GM18867 (cell line): Measurements from ENCODE around the gene PIK3CD.
"Not testable (repeated sequence)": the region's sequence is repeated elsewhere in the genome, so short reads cannot be mapped to it uniquely, and the experiment has no call there.

Source experiments
- ATAC-seq: cut with Tn5 transposase; IDR thresholded peaks from one replicate; pipeline ENCODE4 v1.9.1; 2021; ENCODE audit warnings: mild to moderate bottlenecking, moderate library complexity; ENCODE audit not compliant: unreplicated experiment

PIK3CD gene

DNA sequence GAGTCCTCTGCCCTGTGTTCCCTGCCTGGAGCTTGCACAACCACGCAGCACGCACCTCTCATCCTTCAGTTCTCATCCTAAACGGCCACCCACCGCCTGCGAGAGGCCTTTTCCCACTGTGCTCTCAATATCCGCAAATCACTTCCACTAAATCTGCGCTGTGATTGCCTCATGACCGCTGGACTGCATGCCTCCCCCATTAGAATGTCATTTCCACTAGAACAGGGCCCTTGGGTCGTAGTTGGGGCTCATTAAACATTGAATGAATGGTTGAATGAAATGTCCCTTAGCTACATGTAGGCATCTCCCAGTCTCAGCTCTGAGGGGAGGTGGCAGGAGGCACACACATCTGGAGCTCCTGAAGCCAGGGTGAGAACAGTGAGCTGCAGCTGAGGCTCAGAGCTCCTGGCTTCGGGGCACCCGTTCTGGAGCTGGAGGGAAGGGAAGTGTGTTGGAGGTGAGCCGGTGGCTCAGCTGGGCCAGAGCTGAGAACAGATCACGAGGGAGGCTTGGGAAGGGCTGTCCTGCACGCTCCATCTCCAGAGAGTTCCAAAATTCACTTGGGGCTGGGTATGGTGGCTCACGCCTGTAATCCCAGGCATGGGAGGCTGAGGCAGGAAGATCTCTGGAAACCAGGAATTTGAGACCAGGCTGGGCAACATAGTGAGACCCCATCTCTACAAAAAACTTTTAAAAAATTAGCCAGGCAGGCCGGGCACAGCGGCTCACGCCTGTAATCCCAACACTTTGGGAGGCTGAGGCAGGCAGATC lies 32.4 kb upstream of the PIK3CD start:
- no peak for ATAC-seq

DNA sequence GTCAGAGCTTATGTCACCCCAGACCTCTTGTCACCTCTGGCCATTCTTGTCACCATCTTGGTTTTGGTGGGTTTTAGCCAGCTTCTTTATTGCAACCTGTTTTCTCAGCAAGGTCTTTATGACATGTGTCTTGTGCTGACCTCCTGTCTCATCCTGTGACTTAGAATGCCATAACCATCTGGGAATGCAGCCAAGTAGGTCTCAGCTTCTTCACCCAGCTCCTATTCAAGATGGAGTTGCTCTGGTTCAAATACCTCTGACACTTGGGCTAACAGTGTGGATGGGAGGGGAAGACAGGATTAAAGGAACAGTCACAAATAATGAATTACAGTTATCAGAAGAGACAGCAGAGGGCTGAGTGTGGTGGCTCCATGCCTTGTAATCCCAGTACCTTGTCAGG lies 30.5 kb upstream of the PIK3CD start:
- ATAC-seq: no peak

DNA sequence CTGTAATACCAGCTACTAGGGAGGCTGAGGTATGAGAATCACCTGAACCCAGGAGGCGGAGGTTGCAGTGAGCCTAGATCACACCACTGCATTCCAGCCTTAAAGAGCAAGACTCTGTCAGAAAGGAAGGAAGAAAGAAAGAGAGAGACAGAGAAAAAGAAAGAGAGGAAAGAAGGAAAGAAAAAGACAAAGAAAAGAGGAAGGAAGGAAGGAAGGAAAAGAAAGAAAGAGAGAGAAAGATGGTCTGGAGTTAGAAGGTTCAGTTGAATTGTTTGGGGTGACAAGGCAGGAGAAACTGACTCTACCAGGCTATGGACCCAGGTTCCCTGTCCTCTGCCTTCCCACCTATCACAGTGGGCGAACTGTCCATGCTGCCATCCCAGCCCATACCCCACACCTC lies 27.4 kb upstream of the PIK3CD start:
- ATAC-seq: no peak

DNA sequence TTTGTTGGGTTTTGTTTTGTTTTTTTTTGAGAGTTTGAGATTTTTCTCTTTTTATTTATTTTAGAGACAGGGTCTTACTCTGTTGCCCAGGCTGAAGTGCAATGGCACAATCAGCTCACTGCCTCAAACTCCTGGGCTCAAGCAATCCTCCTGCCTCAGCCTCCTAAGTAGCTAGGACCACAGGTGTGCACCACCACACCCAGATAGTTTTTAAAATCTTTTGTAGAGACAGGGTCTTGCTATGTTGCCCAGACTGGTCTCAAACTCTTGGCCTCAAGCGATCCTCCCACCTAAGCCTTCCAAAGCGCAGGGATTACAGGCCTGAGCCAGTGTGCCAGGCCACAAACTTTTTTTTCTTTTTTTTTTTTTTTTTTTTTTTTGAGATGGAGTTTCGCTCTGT lies 26.5 kb upstream of the PIK3CD start:
- not testable (repeated sequence) for ATAC-seq

DNA sequence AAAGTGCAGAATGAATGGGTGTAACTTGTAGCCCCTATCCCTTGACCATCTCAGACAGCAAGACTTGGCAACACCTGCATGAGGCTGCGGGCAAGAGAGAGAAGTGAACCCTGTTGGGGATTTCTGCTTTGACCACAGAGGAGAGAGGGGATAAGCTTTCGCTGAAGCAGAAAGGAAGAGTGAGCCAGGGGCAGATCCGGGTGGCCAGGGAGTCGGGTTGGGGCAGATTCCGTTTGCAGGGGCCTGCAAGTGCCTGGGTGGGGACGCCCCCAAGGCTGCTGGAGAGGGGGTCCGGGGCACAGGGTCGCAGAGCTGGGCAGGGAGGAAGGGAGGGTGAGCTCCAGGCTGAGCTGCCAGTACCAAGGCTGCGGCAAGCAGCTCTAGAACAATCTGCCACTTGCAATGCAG lies 25.3 kb upstream of the PIK3CD start:
- ATAC-seq: peak; percentile 41

DNA sequence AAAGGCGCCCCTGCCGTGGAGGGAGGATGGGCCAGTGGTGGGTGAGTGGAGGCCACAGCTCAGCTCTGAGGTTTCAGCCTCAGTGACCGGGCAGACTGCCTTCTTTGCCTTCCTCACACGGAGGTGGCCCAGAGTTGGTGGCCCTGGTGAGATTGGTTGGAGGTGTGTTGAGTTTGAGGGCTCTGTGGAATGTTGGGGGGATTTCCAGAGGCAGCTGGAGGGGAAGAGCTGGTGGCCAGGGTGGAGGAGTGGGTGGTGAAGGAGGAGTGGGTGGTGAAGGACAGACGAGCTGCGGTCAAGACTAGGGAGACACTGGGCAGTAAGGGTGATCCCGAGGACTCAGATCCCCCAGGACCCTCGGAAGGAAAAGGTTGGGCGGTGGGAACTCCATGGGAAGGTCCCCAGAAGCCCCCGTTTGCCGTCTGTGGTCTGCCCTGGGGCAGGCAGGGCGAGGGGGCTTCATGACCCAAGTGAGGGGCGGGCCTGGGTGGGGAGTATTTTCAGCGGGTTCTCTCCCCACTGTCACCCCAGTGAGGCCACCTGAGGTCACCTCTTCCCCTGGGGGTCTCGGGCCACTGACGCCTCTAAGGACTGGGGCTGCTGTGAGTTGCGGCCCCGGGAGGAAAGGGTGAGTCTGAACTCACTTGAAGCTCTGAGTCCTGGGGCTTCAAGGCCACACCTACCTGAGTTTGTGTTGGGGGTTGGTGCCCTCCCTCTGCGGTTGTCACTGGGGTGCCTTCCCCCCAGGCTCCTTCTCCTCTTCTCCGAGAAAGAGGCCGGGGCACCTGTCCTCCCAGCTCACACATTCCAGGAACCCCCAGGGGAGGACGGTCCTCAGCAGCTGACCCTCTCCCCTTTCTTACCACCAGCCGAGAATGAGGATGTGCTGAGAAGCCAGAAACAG lies 22.7 kb upstream of the PIK3CD start:
- ATAC-seq: no peak

DNA sequence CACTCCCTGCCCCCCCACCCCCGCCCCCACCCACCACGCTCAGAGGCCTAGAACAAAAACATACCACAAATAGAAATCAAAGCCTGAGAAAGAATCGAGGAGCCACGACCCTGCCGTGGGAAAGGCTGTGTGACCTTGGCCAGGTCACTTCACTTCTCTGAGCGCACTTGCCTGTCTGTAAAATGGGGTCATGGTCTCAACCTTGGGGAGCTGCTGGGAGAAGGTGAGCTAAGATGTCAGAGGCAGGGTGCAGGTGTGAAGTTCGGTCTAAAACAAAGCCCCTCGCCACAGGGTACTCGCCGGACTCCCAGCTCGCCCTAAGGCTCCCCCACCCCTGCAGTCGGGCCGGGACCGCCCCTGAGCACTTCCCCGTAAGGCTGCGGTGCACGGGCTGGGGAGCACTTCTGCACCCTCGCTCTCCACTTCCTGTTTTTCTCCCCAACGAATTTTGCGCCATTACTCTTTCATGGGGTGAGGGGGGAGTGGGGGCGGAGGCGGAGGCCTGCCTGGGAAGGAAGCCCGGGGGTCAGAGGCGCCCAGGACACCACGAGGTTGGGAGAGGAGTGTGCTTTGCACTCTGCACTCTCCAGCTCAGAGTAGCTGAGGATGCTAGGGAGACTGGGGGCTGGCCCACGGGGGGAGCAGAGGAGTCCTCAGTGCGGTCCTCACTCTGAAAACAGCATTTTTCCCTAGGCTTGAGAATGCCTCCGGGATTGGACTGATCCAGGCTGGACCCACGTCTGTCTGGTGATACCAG lies 21.9 kb upstream of the PIK3CD start:
- no peak for ATAC-seq

DNA sequence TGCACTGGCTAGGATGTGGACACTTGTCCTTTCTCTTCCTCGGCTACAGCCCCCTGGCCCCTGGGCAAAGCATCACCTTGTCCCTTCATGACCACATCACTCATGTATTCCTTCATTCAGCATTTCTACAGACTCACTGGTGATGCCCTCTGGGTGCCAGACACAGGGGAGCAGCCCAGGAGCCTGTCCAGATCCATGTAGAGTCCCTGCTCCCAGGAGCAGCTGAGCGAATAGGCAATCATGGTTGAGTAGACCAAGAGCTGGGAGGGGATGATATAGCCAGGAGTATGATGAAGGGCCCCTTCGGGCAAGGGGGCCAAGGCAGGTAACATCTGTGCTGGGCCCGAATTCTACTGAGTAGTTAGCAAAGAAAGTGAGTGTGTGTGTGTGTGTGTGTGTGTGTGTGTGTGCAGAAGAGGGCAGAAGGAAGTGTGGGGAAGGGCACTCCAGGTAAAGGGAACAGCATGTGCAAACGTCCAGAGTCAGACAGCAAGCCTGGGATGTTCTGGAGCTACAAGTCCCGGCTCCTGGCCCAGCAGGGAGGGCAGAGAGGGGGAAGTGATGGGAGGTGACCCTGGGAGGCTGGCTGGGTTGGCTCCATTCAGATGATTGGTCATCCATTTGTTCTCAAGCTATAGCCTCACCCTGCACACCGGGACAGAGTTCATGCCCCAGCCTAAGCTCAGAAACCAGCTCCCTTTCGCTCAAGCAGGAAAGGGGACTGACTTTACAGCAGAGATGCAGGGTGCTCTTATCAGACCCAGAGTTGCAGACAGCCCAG lies 21.0 kb upstream of the PIK3CD start:
- ATAC-seq: no peak

DNA sequence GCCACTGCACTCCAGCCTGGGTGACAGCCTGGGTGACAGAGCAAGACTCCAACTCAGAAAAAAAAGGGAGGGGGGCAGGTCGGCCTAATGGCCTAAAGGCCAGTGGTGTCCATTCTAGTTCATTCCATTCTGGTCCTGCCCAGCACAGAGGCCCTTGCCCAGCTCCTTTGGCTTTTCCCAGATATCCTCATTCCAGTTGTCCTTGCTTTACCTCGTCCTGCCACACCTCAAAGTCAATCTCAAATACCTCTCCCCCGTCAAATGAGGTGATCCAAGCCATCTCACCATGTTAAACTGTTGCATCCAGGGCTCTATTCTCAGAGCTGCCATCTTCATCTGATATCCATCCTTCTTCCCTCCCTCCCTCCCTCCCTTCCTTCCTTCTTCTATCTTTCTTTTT lies 19.9 kb upstream of the PIK3CD start:
- ATAC-seq: no peak

DNA sequence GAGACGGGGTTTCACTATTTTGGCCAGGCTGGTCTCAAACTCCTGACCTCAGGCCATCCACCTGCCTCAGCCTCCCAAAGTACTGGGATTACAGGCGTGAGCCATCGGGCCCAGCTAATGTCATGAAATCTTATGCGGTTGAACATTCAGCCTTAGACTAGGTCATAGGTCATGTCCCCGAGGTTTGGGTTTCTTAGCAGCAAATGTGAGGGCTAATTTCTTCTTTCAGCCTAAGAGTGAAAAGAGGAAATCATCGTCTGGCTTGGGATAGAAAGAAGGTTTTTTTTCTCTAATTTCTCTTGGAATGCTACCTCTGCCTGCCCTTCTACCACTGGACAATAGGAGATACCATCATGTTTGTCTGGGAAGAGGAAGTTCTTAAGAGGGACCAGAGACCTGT lies 18.0 kb upstream of the PIK3CD start:
- ATAC-seq: no peak

DNA sequence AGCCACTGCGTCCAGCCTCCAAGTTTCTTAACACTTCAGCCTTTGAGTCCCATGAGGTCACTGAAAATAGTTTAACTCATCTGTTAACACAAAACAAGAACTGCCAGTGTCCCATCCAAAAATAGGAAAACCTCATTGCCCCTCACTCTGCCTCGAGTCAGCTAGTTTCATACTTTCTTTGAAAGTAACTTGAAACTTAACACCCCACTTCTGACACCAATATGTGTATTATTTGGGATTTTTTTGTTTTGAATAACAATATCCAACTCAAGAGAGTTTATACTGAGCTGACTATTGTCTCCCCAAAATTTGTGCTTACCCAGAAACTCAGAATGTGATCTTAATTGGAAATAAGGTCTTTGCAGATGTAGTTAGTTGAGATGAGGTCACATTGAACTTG lies 16.9 kb upstream of the PIK3CD start:
- ATAC-seq: no peak

DNA sequence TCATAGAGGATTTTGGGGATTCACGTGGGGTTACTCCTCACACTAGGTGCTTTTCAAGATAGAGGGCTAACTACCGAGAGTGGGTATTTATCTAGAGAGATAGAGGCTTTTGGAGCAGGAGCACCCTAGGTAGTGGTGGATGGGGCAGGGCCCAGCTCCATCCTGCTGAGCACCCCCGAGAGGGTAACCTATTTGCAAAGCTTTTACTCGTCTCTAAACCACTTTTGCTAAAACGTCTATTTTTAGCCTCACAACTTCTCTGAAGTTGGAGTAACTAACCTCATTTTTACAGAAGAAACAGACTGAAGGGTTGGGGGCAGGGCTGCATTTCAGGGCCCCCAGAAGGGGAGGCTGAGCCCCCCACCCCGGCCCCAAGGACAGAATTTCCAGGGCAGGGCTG lies 12.3 kb upstream of the PIK3CD start:
- ATAC-seq: no peak

DNA sequence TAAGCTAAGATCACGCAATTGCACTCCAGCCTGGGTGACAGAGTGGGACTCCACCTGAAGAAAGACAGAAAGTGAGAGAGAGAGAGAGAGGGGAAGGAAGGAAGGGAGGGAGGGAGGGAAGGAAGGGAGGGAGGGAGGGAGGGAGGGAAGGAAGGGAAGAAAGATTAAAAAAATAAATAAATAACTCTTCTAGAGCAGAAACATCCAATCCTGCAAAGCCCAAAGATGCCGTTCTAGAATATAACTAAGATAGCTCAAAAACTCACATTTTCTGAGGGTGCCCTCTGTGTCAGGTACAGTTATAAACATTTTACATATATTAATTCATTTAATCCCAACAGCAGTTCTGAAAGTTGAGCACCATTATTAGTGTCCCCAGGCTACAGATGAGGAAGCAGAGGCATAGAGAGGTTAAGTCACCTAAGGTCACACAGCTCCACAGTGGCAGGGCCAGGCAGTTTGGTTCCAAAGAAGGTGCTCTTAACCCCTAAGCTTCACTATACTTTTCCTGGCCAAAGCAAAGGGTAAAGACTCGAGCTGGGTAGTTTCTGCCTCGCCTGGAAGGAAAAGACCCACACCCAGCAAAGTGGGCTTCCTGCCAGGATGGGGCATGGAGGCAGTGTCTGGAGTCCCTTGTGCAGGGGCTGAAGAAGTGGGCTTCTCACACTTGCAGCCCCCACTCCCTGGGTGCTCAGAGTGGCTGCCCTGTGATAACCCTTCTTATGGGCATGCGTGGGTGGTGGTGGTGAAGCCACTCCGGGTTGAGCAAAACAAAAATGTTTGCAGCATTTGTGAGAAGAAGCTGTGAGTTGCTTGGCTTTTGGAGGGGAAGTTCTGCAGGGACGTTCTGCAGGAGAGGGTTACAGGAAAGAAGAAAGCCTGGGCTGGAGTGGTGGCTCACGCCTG lies 7.9 kb upstream of the PIK3CD start:
- no peak for ATAC-seq

DNA sequence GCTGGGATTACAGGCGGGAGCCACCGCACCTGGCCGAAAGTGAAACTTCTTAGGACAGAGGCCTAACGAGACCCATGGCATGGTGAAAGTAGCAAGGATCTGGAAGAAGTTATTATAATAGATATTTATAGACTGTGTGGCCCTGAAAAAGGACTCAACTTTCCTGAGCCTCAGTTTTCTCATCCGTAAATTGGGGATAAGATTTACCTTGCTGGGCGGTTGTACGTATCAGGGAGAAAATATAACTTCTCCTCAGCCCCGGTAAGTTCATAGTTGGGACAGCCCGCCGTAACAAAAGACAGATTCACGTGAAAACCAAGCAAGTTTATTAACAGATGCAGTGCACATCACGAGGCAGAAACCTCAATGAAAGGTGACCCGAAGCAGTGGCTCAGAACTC lies 5.5 kb upstream of the PIK3CD start:
- no peak for ATAC-seq

DNA sequence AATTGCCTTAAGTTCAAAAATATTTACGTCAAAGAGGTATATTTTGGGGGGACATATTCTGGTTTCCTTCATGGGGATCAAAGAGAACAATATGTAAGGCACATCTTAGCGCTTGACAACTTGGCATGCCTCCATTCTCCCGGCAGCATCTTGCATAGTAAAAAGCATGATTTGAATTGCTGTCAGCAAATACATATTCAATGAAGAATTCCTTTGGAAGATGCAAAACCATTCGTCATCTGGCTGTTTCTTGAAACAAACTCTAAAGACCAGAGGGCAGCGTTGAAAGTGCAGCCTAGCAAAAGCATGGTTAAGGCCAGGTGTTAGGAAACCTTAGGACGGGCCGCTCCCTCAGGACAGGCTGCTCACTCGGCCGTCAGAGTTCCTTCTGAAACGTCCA lies 3.4 kb upstream of the PIK3CD start:
- no peak for ATAC-seq

DNA sequence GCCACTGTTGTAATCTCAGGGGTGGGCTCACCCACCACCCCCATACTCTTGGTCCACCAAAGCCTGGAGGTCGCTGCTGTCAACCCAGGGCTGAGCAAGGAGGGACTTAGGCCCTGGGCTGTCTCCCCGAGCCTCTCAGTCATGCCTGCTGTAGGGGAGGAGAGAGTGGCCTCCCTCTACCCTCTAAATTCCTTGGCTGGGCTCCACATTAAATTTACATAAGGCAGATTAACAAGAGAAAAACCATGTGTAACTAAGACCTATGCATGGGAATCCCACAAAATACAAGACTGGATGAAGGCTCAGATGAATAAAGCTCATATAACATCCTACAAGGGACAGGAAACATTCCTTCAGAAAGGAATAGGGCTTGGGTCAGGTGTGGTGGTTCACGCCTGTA lies 1.8 kb upstream of the PIK3CD start:
- ATAC-seq: no peak

DNA sequence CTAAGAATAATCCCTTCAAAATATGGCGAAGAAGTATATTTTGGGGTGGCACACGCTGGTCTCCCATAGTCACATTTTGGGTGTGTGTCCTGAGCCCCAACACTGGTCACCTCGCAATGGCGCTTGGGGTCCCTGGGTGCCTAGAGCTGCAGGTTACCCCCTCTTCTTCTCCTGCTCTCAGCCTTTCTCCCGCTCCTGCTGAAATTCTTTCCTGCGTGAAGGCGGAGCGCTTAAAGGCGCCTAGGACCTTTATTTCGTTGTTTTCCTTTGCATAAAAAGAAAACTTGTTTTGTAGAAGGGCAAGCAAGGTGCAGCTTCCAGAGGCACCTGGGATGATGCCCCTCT lies 339 bp upstream of the PIK3CD start:
- ATAC-seq: no peak

DNA sequence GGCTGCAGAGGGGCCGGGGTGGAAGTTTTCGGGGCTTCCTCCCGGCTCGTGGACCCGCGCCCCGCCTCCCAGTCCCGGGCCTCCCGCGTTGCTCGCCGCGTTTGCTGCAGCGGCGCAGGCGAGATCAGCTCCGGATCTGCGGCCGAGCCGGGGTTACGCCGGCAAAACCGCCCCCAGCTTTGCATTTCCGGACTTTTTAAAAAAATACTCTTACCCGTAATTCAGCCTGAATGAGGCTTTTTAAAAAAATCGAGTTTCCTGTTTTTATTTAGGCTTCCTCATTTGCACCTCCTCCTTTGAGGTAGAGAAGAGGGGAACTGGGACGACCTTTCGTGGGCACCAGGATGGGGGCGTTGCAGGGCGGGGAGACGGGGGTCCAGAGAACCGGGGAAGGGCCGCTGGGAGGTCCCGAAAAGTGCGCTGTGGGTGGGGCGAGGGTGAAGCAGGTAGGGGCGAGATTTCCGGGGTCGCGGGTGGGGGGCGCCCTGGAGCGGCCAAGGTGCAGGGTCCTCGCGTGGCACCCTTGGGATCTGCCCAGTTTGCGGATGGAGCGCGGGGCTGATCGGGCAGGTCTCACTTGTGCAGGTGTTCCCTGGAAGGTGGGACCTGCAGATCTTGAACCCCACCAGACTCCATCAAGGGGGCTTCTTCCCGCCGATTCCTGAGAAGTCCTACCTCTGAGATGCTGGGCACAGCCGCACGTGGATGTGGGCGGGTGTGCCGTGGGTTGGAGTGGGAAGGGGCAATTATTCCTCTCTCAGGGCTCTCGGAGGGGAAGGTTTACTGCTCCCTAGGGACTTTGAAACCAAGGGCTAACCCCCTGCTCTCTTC lies 1.1 kb downstream of the PIK3CD start:
- peak; percentile 36 for ATAC-seq

DNA sequence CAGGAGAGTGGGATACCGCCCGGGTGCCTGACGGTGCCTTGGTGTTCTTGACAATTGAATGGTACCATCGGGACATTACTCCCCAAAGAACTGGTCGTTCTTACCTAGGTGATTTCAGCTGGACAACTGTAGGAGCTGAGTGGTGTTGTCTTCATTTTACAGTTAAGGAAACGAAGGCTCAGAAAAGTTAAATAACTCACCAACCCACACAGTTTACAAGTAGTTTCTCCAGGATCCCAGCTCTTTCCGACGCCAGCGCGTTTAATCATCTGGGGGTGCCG lies 1.6 kb downstream of the PIK3CD start:
- no peak for ATAC-seq
